Stimulated activated CD4-positive, alpha-beta T cell treated with anti-CD3 and anti-CD28 coated beads, TNF-alpha, amount 100 ng/mL, for 1 hour (primary cell): Measurements from ENCODE around the gene KDM8.

Experiments used
- DNase-seq, 3 donors: peaks; one replicate each; pipeline ENCODE4 v3.0.0-alpha.2; 2020; ENCODE audit warnings: low read depth in 3 of 3, low spot score in 1 of 3

KDM8 gene

DNA sequence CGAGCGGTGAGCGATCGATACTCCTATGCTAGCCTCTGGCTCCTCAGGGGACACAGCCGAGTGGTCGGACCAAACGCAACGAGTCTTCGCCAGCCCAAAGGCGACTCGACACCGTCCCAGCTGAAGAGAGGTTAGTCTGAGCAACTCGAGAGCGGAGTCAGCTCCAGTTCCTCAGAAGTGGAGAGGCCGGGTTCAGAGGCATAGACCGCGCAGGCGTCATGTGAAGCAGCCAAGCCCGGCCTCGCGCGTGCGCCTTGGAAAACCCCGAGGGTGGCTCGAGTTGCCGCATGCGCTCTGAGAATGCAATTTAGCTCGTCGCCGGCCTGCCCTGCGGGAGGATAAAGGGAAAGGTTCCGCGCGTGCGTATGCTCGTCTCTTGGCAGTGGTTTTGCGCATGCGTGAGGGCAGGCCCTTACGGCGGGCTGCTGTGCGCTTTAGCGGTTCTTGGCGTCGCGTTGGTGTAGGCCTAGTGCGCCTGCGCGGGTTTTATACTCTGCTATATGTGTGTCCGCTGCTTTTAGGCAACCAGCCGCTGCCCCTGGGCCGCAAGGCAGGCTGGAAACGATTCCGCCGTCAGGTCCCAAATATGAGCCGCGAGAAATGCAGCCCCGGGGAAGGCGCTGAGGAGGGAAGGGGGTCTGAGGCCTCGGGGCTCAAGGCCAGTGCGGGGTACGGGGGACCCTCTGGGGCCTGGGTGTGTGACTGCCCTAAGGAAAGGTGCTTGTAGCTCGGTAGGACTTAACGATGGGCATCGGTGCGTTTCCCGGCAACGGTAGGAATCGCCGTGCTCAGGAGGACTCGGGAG, at the start of gene KDM8:
Gene KDM8 (plus strand): TSS at position 20 of the 805 bp plus-strand sequence. CDS start 6,598 bp downstream, outside the sequence.
- peak; percentile 95 to 100 (median 99) for DNase-seq

DNA sequence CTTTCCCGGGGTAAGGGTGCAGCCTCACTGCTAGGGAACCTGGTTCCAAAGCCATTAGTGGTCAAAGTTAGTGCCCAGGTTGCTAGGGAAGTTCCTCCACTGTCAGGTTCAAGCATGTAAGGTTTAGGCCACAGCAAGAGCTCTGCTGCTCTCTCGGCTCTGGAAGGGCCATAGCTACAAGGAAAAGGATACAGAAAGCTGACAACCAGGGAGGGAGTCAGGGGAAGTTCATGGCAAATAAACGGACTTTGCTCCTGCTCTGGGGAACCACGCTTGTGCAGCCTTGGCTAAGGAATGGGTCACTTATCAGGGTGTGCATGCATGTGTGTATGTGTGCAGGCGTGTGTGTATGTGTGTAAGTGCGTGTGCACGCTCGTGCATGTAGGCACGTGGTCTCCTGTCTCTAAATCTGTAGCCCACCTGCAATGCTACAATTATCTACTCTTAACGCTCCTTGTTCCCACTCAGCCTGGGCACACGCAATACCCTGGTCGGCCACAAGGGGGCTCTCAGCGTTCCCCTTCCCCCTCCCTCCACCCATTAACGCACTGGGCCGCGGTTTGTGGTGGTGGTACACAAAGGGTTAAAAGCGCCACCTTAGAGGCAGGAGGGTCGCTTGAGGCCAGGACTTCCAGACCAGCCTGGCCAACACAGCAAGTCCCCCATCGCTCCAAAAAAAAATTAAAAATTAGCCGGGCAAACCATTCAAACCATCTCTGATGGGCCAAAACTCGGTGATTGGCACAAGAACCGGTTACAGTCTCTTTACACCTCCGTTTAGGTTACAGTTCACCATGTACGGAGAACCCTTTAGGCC, 48.4 kb upstream of the KDM8 start:
- DNase-seq = peak; percentile 10 to 76 (median 52)

DNA sequence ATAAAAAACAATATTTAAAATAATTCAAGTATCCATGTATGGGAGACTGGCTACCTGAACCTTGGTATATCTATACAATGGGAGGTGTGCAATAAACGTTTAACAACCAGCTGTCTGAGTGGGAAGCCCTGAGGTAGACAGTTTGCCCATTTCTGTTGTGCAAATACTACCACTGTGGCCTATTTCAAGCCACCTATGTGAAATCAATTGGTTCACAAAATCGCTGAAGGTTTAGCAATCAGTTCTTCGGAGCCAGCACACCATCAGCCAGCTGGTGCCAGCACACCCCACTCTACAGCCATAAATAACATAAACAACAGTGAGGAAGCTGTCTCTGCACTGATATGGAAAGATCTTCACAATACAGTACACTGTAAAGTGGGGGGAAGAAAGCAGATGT, 46.7 kb upstream of the KDM8 start:
- DNase-seq = no peak

DNA sequence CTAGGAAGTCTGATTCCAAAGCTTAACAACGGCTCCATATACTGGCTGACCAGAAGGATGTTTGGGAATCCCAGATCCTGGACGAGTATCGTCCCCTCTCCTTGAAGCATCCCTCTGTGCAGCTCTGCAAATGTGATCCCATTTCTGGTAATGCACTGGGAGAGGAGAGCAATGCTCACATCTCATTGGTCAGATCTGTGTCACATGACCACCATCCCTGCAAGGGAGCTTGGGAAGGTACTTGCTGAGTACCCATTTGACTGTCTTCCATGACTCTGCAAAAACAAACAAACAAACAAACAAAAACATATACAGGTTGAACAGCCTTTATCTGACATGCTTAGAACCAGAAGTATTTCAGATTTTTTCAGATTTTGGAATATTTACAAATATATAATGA, 41.9 kb upstream of the KDM8 start:
- no peak for DNase-seq

GRCh38 chr16:27164352-27164751, 39.0 kb upstream of the KDM8 start:
- no peak for DNase-seq

- no peak for DNase-seq
Observed at GRCh38 chr16:27165576-27165975, 37.8 kb upstream of the KDM8 start.

- DNase-seq = no peak
Observed at GRCh38 chr16:27168790-27169189, 34.5 kb upstream of the KDM8 start.

DNA sequence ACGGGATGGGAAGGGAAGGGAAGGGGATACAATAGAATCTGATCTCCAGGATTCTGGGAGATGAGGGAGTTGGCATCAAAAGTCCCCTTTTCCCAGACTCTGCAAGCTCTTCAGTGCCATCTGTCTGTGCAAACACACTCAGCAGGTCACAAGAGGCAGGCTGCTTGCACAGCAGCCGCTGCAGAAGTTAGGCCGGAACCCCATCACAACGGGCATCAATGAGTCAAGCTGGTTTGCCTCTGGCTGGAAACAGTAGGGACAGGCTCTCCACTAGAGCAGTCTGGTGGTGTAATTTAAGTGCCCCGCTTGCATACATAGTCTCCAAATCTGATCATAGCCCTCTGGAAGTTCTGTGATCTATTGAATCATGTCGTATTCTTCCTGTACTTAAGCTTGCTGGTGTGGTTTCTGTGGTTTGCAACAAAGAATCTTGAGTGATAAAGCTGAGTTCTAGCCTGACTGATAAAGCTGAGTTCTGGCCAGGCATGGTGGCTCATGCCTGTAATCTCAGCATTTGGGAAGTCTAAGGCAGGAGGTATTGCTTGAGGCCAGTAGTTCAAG, 33.7 kb upstream of the KDM8 start:
- peak in 2 of 3 donors; percentile 58 to 60 for DNase-seq

- DNase-seq = no peak
Observed at GRCh38 chr16:27171584-27171983, 31.7 kb upstream of the KDM8 start.

DNA sequence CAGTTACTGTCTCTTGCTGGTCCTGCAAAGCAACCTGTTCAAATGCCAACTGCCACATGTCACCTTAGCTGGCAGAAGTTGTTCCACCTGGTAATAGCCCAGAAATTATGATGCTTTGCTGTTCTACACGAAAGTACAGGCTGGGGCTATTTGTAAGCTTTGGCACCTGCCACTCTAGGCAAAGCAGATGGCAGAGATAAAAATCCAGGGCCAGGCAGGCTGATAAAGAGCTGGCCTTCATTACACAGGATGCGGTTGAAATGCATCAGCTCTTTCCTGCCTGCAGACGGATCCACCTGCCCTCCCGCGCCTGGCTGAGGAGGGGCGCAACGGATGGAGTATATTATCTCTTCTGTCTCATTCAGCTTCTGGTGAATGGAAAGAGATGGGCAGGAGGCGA, 29.3 kb upstream of the KDM8 start:
- peak in 2 of 3 donors; percentile 21 to 22 for DNase-seq

- no peak for DNase-seq
Observed at GRCh38 chr16:27174798-27175197, 28.5 kb upstream of the KDM8 start.

DNA sequence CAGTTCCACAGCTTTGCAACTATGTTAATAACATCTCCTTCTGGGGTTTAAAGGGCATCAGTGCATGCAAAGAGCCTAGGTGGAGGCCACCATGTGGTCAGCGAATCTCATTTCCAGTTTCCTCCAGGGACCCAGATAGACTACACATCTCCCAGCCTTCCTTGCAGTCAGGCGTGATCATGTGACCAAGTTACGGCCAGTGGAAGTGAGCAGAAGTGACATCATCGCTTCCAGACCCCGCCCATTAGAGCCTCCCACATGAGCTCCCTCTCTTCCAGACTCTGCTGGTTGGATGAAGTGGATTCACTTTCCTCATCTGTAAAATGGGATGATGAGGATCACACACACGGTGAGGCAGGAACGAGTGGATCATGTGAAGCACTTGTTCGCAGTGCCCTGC, 27.4 kb upstream of the KDM8 start:
- DNase-seq = no peak

DNA sequence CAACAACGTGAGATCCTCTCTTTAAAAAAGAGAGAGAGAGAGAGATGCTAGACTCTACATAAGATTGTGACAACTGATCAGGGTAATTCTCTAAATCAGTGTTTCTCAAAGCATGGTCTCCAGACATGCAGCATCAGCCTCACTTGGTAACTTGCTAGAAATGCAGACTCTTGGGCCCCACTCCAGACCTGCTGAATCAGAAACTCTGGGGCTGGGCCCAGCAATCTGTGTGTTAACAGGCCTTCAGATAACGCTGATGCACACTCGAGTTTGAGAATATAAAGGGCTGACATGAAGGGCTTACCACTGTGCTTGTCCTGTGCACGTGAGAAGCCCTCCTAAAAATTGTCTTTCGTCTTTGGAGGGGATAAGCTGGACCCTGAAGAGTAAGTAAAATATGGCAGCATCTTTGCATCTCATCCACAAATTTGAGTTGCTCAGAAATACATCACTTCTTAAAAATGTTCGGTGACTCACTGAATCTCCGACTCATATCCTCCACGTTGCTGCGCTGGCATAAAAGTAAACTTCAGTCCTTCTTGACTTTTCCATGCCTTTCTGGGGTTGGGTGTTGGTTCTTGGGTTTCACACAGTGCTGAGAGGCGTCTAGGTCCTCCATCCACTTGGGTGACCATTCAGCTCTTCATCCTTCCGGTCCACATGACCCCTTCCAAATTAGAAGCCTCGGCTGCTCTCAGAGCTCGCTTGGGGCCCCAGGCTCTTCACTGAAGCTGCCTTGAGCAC, 26.1 kb upstream of the KDM8 start:
- DNase-seq = no peak

- peak; percentile 69 to 75 (median 73) for DNase-seq
Observed at GRCh38 chr16:27179500-27180072, 23.7 kb upstream of the KDM8 start.

- no peak for DNase-seq
Observed at GRCh38 chr16:27181019-27181790, 22.1 kb upstream of the KDM8 start.

DNA sequence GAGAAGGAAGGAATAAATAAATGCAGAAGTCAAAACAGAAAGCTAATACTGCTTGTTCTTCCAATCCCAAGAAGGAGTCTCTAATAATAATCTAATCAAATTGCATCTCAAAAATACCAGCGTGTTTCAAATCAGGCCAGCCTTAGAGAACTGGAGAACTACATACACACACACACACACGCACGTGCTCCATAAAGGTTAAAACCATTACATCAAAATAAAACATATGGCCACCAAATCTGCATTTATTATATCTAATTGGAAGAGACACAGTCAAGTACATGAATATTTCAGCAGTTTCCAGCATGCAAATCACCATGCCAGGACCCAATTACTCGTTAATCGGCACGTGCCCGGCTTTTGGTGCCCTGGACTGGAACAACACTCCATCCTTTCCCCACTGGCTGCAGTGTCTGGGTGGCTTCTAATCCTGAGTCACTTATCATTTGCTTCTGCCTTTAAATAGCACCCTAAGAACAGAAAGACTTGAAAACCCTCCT, 20.4 kb upstream of the KDM8 start:
- no peak for DNase-seq

GRCh38 chr16:27185776-27186130, 17.6 kb upstream of the KDM8 start:
- no peak for DNase-seq

GRCh38 chr16:27188633-27189032, 14.7 kb upstream of the KDM8 start:
- no peak for DNase-seq

DNA sequence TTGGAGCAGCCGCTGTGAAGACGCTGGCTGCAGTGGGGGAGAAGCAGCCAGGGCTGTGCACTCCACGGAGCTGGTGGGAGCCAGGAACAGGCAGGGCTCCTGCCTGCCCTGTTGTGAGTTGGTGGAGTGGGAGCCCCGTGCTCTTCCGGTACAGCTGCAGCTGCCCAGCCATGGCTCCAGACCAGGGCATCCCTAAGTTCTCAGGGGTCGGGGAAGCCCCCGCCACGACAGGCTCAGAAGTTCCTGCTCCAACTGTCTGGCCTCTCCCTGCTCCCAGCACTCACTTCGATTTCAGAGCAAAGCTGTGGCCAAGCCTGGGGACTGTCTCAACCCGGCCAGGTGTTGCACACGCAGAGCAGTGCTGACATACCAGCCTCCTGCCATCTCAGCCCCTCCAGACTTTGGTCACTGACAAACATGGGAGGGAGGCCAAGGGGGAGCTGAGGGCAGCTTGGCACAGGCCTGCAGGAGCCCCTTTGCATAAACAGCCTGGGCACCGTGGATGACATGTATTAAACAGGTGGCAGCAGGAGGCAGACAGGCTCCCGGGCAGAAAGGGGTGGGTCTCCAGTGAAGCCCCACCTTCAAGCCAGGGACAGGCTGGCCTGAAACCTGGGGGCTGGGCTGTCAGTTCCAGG, 13.9 kb upstream of the KDM8 start:
- no peak for DNase-seq
